ENCODE results near the gene TTC23.

TTC23 gene

DNA sequence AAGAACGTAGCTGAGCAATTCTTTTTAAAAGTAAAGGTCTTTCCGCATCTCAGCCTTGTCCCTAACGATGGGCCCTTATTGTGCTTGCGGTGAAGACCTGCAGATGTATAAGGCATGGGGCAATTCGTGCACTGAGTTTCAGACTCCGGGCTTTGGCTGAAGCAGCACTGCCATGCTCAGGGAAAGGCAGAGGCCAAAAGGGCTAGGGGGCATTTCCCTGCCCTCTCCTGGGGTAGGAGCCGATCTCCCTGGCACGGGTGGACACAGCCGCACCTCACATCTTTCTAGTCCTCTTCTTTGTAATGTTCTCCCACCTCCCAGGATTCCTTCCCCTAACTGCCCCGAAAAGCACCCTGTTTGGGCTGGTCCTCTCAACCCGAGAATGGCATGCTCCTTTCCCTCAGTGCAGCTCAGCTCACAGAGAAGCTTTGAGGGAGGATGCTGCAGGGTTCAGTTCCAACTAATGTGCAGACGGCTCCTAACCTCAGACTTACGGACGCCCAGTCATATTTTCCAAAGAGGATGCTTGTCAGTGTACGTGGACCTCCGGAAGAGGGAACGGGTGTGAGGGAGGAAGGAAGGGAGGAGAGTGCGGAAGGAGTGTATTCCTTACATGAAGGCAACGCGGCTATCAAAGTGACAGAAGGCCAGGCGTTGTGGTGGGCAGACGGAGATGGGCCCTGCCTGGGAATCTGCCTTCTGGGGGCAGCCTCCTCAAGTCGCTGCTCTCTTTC is 83.3 kb downstream of the TTC23 start:
- no peak for DNase-seq (ENCODE audit: low spot score)
- FAIRE-seq, result no peak

- no peak for FAIRE-seq
These were observed 84.2 kb downstream of the TTC23 start for GRCh38 chr15:99165020-99165790.

DNA sequence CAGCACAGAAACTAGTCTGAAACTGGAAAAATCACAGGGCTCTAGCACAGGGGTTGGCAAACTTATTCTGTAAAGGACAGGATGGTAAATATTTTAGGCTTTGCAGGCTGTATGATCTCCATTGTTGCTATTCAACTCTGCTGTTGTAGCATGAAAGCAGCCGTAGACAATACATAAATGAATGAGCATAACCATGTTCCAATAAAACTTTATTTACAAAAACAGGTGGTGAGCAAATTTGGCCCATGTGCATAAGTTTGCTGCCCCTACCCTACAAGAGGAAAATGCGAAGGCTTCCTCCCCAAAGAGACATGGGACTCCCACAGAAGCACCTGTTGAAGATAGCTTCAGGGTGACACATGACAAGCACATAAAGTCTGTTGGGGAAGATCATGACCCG is 85.3 kb downstream of the TTC23 start:
- FAIRE-seq (no peak), DNase-seq (ENCODE audit: low spot score) (no peak)

More at GRCh38 chr15:99165020-99165790, 84.2 kb downstream of the TTC23 start:
- no peak for DNase-seq (ENCODE audit: low spot score)

- FAIRE-seq, result no peak
- no peak for DNase-seq (ENCODE audit: low spot score)
These were observed 85.9 kb downstream of the TTC23 start for GRCh38 chr15:99163271-99164062.

- DNase-seq (ENCODE audit: low spot score), result peak; percentile 84
- FAIRE-seq, result peak; percentile 77
These were observed 90.6 kb downstream of the TTC23 start for GRCh38 chr15:99158626-99159412.

DNA sequence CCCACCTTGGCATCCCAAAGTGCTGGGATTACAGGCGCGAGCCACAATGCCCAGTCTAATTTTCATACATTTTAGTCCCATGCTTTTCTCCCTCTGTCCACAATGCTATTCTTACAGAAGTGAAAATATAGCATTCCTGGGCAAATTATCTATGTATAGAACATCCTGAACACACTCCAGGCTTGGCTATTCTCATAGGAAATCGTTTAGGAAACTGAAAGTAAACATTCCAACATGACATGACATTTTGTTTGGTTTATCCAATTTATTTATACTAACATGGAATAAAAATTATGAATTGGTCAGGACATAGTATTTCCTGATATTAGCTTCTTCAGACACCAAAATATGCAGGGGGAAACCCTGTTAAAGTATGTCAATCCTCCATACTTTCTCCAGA is 91.9 kb downstream of the TTC23 start:
- DNase-seq (ENCODE audit: low spot score) (no peak), FAIRE-seq (no peak)

DNA sequence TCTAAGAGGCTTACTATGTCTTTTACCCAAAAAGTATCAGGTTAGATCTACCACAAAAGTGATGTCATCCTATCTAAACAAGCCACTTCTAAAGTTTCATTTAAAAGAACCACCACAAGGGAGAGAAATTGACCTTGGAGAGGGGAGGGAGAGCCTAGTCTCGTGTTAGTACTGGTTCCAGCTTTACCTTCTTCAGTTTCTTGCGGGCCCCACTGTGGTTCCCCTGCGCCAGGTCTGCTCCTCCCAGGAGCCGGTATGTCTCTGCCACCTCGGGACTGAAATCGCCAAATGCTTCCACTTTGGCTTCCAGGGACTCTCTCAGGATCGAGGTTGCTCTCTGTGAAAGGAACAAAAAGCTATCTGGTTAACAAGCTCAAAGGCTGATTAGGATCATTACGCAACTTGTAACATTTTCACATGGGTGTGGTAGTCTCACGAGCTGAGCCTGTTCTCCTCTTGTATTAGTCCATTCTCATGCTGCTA is 93.4 kb downstream of the TTC23 start:
- DNase-seq (ENCODE audit: low spot score) (no peak), FAIRE-seq (no peak)

- no peak for DNase-seq (ENCODE audit: low spot score)
- FAIRE-seq, result no peak
These were observed 95.1 kb downstream of the TTC23 start for GRCh38 chr15:99154271-99154670.

DNA sequence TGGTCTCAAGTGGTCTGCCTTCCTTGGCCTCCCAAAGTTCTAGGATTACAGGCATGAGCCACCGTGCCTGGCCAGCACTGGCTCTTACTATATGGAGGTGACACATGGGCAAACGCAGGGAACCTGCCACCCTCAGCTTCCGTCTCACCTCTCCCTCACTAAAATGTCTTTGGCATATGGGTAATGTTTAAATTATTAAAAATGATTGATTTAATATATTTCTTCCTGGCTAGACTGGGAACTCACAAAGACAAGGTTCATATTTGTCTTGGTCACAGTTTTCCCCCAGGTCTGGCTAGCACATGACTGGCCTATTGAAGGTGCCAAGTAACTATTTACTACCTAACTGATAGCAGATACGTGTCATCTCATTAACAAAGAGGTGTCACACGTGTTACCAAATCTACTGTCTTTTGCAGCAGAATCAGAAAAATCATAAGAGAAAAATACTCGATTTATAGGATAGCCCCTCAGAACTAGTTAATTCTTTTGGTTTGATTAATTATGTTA is 96.3 kb downstream of the TTC23 start:
- FAIRE-seq (no peak), DNase-seq (ENCODE audit: low spot score) (no peak)

GRCh38 chr15:99151156-99151555 is 98.2 kb downstream of the TTC23 start:
- FAIRE-seq (no peak), DNase-seq (ENCODE audit: low spot score) (no peak)

- DNase-seq (ENCODE audit: low spot score) (no peak), FAIRE-seq (no peak)
These were observed 100.0 kb downstream of the TTC23 start for GRCh38 chr15:99149366-99149765.

- DNase-seq (ENCODE audit: low spot score) (no peak), FAIRE-seq (no peak)
These were observed 100.5 kb downstream of the TTC23 start for GRCh38 chr15:99148851-99149276.

- DNase-seq (ENCODE audit: low spot score) (no peak), FAIRE-seq (no peak)
These were observed 102.7 kb downstream of the TTC23 start for GRCh38 chr15:99146661-99147060.

- FAIRE-seq (no peak), DNase-seq (ENCODE audit: low spot score) (no peak)
These were observed 103.6 kb downstream of the TTC23 start for GRCh38 chr15:99145778-99146177.

DNA sequence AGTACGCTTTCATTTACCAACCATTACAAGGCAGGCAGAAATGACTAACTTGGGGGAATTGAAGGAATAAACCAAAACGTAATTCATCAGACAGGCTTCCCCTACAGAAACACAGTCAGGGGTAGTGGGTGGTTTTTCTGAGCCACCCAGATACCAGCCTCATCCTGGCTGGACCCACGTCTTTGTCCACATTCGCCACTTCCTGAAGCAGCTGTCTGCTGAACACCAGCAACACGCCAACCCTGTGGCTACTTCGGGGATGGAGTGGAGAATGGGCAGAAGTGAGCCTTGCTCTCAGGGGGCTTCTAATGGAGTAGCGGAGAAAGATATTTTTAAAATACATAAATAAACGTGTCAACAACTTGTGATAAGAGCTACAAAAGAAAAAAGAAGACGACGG is 104.4 kb downstream of the TTC23 start:
- FAIRE-seq, result no peak
- no peak for DNase-seq (ENCODE audit: low spot score)

DNA sequence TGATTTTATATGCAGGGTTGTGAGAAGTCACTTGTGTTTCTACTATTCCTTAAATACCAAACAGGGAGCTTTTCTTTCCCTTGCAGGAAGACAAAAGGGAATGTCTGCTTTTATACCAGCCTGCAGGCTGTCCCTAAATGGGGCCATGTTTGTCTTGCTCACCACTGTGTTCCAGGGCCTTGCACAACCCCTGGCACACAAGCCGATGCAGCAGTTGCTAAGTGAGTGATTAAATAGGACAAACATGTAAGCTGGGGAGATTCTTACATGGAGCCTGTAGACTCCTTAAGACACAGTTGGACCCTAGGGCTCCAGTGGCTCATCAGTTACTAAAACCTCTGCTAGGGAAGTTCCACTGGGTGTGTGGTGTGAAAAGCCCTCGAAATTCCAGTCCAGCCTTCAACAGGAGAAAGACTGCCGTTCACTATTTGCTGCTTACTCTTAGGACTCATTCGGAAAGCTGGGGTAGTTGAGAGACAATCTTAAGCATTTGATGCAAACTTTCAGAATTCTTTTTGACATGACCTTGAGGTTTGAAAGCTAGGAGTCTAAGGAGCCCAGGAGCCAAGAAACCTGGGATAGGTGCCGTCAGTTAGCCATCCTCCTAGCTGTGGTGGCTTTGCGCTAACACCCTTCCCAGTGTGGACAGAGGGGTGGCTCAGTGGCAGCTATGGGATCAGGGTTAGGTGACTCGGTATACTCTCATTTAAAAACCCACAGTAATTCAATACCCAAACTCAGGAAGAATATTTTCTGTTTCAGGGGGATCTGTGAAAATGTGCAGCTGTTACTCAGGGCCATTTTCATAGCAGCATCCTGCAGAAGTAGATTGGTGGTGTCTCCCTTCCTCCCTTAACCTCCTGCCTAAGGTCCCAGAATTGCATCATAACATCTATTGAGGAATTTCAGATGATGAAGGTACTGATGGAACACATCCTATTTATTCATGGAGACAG is 105.4 kb downstream of the TTC23 start:
- DNase-seq (ENCODE audit: low spot score) (no peak), FAIRE-seq (no peak)

GRCh38 chr15:99143242-99143641 is 106.1 kb downstream of the TTC23 start:
- no peak for FAIRE-seq
- DNase-seq (ENCODE audit: low spot score), result no peak

DNA sequence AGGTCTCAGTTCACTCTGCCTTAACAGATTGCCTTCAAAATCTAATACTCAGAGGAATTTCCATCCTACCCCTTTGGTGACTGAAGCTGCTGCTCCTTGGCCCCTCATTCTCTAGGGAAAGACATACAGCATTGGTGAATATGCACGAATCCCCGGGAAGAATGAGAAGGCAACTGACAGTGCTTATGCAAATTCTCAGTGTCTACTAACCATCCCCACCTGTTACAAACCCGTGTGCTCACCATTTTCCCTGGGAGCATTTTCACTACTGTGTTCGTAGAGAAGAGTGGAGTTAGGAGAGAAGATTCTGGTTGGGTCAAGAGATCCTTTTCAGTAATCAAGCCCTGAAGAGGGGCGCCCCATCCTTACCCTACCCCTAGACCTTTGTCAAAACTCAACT is 106.8 kb downstream of the TTC23 start:
- FAIRE-seq, result no peak
- DNase-seq (ENCODE audit: low spot score), result no peak

GRCh38 chr15:99141943-99142342 is 107.4 kb downstream of the TTC23 start:
- FAIRE-seq, result no peak
- DNase-seq (ENCODE audit: low spot score), result no peak

GRCh38 chr15:99140590-99140989 is 108.8 kb downstream of the TTC23 start:
- FAIRE-seq (no peak), DNase-seq (ENCODE audit: low spot score) (no peak)

Measured in RCC 7860 (cell line).